ENCODE results near the gene CRLF1.
A peak's percentile ranks its signal among the peaks of the same experiment; 100 is the strongest.

CRLF1 gene

GRCh38 chr19:18606281-18607225 is at the start of gene CRLF1:
TSS of gene CRLF1 (minus strand) at chr19:18606799. CDS start at chr19:18606656, 143 bp downstream.
- DNase-seq = no peak

- DNase-seq = no peak
These were observed 48.7 kb upstream of the CRLF1 start for GRCh38 chr19:18655173-18655844.

GRCh38 chr19:18654469-18654868 is 47.9 kb upstream of the CRLF1 start:
- DNase-seq = no peak

- DNase-seq = no peak
These were observed 47.3 kb upstream of the CRLF1 start for GRCh38 chr19:18653853-18654252.

GRCh38 chr19:18651733-18652132 is 45.1 kb upstream of the CRLF1 start:
- DNase-seq = peak; percentile 91

GRCh38 chr19:18651300-18651699 is 44.7 kb upstream of the CRLF1 start:
- no peak for DNase-seq

- no peak for DNase-seq
These were observed 44.0 kb upstream of the CRLF1 start for GRCh38 chr19:18650468-18651041.

GRCh38 chr19:18650021-18650390 is 43.4 kb upstream of the CRLF1 start:
- no peak for DNase-seq

- DNase-seq = no peak
These were observed 42.9 kb upstream of the CRLF1 start for GRCh38 chr19:18649371-18650020.

GRCh38 chr19:18648973-18649315 is 42.3 kb upstream of the CRLF1 start:
- no peak for DNase-seq

GRCh38 chr19:18647807-18648206 is 41.2 kb upstream of the CRLF1 start:
- no peak for DNase-seq

- DNase-seq = no peak
These were observed 40.8 kb upstream of the CRLF1 start for GRCh38 chr19:18647371-18647767.

GRCh38 chr19:18646535-18647370 is 40.2 kb upstream of the CRLF1 start:
- no peak for DNase-seq

GRCh38 chr19:18645035-18645511 is 38.5 kb upstream of the CRLF1 start:
- no peak for DNase-seq

GRCh38 chr19:18644196-18645034 is 37.8 kb upstream of the CRLF1 start:
- no peak for DNase-seq

- no peak for DNase-seq
These were observed 33.2 kb upstream of the CRLF1 start for GRCh38 chr19:18639706-18640243.

GRCh38 chr19:18637673-18638630 is 31.4 kb upstream of the CRLF1 start:
- no peak for DNase-seq

- DNase-seq = no peak
These were observed 30.5 kb upstream of the CRLF1 start, which contains the start of gene KLHL26 for GRCh38 chr19:18636969-18637629. TSS of gene KLHL26 (plus strand) at chr19:18637028. CDS start at chr19:18637055, 27 bp downstream.

Data from NCI-H2171 treated with DMSO at 0.1 percent for 48 hours (cell line).